Epidermal melanocyte (primary cell): Measurements from ENCODE around the gene ALOXE3.
A peak's percentile ranks its signal among the peaks of the same experiment; 100 is the strongest.

Source experiments
- DNase-seq: peaks from one replicate; pipeline ENCODE4 v3.0.0; 2011; ENCODE audit warnings: low spot score; ENCODE audit not compliant: insufficient read length

Gene ALOXE3

GRCh38 chr17:8052256-8053252 is 65.8 kb downstream of the ALOXE3 start:
- DNase-seq, result no peak

- no peak for DNase-seq
Observed at GRCh38 chr17:8051831-8052230, 66.5 kb downstream of the ALOXE3 start.

GRCh38 chr17:8048736-8049135 is 69.6 kb downstream of the ALOXE3 start:
- no peak for DNase-seq

DNA sequence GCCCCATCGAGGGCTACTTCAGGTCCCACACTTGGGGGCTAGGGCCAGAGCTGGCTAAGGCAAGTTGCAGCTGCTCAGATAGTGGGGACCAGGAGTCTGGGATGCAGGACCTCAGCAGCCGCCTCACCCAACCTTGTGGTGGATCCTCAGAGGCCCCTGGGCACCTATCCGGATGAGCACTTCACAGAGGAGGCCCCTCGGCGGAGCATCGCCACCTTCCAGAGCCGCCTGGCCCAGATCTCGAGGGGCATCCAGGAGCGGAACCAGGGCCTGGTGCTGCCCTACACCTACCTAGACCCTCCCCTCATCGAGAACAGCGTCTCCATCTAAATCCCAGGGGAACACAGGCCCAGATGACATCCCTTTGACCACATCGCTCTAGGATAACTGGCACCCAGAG is 70.1 kb downstream of the ALOXE3 start:
- DNase-seq, result no peak

DNA sequence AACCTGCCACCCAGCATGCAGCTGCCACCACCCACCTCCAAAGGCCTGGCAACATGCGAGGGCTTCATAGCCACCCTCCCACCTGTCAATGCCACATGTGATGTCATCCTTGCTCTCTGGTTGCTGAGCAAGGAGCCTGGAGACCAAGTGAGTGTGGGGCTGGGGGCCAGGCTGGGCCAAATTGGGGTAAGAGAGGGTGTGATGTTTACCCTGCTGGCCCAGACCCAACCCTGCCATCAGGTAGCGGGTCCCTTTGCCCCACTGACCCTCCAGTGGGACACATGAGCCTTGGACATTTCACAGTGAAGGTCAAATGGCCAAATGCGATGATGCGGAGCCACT is 70.6 kb downstream of the ALOXE3 start:
- DNase-seq, result no peak

DNA sequence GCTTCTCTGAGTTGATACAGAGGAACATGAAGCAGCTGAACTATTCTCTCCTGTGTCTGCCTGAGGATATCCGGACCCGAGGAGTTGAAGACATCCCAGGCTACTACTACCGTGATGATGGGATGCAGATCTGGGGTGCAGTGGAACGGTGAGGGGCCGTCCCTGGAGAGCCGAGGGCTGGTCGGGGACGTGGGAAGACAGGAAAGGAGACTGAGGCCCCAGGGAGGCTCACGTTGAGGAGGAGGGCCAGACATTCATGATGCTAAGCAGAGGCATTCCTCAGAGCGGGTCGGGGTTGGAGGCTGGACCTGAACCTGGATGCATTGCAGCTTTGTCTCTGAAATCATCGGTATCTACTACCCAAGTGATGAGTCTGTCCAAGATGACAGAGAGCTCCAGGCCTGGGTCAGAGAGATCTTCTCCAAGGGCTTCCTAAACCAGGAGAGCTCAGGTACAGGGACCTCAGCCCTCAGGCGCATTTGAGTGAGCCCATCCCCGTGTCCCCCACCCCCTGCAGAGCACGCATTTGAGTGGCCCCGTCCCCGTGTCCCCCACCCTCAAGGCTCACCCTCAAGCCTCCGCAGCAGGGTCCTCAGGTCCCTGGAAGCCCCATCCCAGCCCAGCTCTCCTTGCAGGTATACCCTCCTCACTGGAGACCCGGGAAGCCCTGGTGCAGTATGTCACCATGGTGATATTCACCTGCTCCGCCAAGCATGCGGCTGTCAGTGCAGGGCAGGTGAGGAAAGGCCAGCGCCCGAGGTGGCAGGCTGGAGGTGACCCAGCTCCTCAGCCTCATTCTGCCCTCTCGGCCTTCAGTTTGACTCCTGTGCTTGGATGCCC is 71.2 kb downstream of the ALOXE3 start:
- DNase-seq, result peak; percentile 5

DNA sequence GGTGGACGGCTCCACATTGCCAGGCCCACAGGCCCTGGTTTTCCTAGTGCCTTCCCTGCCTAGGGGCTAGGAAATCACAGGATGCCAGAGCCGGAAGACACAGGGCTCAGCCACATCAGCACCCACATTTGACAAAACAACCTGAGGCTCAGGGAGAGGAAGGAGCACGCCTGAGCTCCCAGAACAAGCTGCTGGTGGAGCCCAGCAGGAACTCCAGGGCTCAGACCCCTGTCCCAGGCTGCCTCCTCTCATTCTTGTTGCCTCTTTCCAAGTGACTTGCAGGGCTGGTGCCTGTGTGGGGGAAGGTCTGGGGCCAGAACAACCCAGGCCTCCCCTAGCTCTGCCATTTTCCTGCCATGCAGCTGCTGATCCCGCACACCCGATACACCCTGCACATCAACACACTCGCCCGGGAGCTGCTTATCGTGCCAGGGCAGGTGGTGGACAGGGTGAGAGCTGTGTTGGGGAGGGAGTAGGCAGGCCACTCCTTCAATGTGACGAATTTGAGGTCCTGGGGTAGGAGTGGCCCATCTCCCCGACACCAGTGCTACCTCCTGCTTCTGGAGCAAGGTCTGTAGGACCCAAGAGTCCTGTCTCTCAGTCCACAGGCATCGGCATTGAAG is 71.9 kb downstream of the ALOXE3 start:
- DNase-seq, result peak; percentile 2
